CD4-positive, alpha-beta T cell treated with Interferon alpha-2 for 1 hour (primary cell): ENCODE data around the gene ZBED5.
"Not testable (repeated sequence)": the region's sequence is repeated elsewhere in the genome, so short reads cannot be mapped to it uniquely, and the experiment has no call there.

Source experiments
- DNase-seq, 2 donors: peaks; one replicate each; pipeline ENCODE4 v3.0.0-alpha.2; 2020 to 2022

Gene ZBED5

DNA sequence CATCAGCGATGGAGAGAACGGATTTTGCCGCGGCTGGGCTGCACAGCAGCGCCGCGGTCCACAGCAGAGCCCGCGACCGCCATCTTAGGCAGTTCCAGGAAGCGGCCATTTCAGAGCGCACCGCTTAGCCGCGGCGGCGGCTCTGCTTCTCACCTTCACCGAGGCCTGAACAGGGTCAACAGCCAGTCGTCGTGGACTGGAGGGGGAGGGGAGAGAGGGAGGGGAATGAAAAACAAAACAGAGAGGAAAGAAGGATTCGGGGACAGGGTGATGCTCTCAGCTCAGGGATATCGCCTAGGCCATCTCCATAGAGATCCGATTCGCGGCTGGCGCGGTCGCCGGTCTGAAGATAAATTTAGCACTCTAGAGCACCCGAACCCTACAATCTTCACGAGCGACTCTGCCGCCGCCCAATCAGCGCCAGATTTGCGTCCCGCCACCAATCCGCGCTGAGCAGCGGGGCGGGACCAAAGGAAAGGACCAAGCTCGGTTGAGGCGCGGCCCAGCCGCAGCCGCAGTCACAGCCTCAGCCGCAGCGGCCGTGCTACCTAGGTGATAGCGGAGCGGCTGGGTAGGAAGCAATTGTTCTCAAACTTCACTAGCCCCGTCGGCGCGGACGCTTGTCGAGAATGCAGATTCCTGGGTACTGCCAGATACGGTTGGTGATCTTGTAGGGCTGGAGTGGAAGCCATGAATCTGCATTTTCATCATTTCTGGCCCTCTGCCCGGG is at the start of gene ZBED5:
ZBED5 (minus strand) TSS at position 345 of the 730 bp plus-strand sequence. CDS start 3,108 bp downstream, outside the sequence.
- peak; percentile 96 to 97 for DNase-seq

- no peak for DNase-seq
These were observed 48.7 kb upstream of the ZBED5 start for GRCh38 chr11:10906521-10906920.

DNA sequence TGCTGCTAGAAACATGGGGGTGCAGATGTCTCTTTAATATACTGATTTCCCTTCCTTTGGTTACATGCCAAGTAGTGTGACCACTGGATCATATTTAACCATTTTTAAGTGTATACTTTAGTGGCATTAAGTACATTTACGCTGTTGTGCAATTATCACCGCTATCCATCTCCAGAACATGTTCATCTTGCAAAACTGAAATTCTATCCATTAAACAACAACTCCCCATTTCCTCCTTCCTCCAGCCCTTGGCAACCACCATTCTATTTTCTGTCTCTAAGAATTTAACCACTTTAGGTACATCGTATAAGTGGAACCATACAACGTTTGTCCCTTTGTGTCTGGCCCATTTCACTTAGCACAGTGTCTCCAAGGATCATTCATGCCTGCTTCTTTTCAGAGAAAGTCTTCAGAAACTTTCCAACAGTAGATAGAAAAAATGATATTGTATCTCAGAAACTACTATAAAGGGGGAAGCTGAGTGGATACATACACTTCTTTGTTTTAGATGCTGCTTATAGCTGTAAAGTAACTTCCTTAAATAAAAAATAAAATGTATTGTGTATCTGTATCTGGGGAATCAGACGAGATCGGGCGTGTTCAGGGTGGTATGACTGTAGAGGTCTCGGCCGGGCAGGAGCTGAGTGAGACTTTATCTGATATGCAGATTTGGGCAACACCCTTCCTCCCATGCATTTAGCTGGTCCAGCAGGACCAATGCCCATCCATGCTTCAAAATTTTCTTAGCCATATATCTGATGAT is 44.6 kb upstream of the ZBED5 start:
- DNase-seq: no peak

DNA sequence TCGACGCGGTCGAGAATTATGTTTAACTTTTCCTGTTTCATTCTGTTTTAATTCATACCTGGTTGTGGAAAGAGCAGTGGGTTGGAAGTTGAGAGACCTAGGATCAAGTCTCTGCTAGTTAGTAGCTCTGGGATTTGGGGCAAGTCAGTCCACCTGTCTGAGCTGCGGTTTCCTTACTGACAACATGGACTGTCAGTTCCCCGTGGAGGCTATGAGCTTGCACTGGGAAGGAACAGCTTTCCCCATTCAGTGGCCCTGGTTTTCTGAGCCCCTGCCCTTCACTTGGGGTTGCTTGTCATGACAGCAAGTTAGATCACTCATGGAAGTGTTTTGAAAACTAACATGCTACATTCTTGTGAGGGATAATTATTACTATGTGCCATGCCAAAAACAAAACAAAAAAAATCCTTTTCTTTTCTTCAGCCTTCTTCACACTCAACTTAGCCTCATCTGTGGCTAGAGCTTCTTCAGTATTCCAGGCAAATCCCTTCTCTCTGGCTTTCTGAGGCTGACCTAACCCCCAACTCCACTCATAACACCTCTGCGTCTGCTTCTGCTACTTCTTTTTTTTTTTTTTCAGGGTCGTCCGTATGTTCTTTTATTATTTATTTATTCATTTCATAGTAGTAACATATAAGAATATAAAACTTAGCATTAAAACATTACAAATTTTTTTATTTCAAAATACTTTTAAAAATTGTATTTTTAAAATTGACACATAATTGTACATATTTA is 43.0 kb upstream of the ZBED5 start:
- no peak for DNase-seq

DNA sequence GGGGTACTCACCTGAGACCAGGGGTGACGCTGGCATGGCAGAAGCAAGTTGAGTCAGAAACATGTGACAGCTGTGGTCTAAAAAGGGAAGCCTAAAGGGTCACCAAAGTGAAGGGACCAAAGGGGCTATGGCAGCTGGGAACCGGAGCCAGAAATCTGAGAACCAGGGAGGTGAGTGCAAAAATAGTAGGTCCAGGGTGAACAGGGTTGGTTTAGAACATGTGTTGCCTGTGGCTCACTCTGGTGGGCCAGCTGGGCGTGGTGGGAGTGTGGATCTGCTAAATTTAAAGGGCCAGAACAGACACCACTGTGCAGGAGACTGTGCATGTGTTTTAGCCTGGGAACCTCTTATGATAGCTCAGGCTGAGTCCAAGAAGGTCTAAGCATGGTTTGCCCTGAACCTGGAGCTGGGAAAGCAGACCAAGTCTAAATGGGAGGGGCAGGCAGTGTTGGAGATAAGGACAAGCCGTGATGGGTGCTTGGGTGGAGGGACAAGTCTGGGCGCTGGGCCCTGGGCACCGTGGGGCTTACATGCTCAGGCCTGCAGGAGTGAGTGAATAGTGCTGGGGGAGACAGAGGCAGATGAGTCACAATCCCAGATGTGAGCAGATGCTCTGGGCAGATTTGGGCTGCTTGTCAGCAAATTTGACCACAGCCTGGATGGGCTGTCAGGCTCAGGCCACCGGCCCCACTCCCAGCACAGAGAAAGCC is 41.4 kb upstream of the ZBED5 start:
- DNase-seq: no peak

DNA sequence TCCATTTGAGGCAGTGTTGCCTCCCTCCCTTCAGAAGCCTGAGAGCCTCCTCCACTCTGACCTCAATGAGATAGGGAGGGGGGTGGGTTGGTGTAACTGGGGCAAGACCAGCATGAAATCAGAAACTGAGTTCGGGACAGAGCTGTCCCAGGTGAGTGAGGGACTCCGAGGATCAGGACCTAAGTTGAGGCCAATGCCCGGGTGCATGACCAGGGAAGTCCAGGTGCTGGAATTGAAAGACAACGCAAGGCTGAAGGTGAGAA is 40.8 kb upstream of the ZBED5 start:
- no peak for DNase-seq

GRCh38 chr11:10898003-10898762 is 40.3 kb upstream of the ZBED5 start:
- peak in 1 of 2 donors; percentile 50 for DNase-seq

DNA sequence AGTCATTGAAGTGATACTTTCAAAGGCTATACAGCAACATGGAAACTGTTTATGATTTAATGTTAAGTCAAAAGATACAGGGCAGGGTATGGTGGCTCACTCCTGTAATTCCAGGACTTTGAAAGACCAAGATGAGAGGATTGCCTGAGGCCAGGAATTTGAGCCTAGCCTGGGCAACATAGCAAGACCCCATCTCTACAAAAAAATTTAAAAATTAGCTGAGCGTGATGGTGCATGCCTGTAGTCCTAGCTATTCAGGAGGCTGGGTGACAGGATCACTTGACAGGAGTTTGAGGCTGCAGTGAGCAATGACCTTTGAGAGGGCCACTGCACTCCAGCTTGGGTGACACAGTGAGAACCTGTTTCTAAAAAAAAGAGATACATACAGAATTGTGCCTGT is 39.3 kb upstream of the ZBED5 start:
- DNase-seq: no peak

GRCh38 chr11:10896493-10896892 is 38.6 kb upstream of the ZBED5 start:
- no peak for DNase-seq

DNA sequence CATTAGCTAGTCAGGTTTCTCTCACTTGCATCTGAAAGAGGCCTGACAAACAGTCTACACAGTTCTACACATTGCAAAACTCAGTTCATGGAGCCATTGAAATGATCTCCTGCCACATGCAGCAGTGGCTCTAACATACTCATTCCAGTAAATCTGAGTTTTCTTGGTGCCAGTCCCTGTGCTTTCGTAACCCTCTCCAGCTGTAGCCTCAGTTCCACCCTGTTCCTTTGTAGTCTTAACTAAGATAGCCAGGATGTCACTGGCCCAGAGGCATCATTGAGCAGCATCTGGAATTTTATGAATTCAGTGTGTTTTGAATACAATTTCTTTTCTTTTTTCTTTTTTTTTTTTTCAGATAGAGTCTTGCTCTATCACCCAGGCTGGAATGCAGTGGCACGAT is 37.4 kb upstream of the ZBED5 start:
- DNase-seq: no peak

- DNase-seq: no peak
These were observed 36.8 kb upstream of the ZBED5 start for GRCh38 chr11:10894666-10895065.

DNA sequence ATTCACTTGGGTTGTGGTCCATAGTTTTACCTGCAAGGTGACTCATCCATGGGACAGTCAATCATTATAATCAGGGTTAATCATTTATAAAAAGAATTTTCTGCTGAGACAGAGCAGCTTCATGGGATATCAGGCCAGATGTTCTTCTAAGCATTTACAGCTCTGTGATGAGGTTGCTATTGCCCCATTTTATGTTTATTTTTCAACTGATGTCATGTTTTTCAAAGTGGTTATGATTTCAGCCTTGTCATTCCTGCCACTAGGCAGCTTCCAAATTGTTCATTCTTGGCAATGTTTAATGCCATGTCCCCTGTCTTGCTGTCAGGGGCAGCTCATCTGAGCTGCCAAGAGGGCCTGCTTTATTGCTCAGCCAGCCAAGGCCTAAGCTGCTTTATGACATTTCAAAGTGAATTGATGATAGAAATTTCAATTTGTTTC is 35.9 kb upstream of the ZBED5 start:
- no peak for DNase-seq

- DNase-seq: no peak
These were observed 34.4 kb upstream of the ZBED5 start for GRCh38 chr11:10892250-10892649.

DNA sequence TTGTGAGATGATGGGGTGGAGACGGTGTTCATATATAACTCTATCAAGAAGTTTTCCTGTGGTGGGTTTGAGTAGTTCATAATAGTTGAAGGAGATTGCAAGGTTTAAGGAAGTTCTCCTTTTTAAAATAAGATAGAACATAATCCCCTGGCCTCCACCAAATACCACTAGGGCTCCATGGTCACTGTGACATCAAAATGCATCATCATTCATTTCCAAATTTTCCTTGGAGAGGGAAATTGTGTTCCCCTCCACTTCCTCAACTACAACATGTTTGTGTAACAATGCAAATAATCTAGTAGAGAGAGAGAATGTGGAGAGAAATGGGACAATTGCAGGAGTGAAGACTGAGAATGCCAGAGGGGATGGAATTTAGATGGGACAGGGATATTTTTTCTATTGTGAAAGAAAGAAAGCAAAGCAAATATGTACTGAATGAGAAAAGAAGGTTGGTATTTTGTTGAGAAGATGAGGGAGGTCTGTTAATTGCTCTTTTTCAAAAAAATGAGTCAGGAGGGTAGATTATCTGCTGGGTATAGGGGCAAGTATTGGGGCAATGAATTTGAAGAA is 33.4 kb upstream of the ZBED5 start:
- no peak for DNase-seq

DNA sequence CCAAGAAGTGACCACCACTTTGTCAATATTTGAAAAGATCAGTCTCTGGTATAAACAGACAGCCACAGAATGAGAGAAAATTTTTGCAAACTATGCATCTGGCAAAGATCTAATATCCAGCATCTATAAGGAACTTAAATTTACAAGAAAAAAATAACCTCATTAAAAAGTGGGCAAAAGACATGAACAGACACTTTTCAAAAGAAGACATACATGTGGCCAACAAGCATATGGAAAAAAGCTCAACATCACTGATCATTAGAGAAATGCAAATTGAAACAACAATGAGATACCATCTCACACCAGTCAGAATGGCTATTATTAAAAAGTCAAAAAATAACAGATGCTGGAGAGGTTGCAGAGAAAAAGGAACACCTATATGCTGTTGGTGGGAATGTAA is 32.2 kb upstream of the ZBED5 start:
- DNase-seq: not testable (repeated sequence)

GRCh38 chr11:10887307-10887706 is 29.5 kb upstream of the ZBED5 start:
- no peak for DNase-seq

GRCh38 chr11:10886652-10887250 is 28.9 kb upstream of the ZBED5 start:
- no peak for DNase-seq

DNA sequence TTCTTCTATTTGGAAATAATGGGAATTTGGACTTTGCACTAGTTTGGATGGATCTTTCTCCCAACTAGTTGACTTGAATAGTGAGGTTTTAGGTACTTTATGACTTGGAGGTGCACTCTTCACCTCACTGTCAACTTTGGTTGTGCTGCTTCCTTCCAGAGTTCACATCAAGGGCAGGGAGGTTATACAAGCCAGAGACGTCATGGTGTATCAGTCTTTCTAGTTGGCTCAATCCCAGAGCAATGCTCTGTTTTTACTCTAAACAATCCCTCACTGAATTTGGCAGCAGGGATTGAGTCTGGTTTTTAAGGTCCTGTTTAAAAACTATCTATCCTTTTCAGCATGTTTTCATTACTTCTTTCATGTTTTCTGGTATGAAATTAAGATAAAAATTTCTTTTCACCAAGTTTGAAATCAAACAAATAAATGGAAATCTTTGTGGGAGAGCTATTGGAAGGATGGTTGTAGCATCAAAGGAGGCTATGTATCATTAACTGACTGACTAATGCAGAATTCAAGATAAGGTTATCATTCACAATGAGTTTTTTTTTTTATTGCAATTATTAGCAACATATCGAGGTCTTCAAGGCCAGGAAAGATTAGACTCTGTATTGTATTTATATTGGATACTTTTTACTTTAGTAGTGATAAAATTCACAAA is 28.0 kb upstream of the ZBED5 start:
- DNase-seq: no peak

GRCh38 chr11:10884292-10884691 is 26.4 kb upstream of the ZBED5 start:
- DNase-seq: not testable (repeated sequence)

DNA sequence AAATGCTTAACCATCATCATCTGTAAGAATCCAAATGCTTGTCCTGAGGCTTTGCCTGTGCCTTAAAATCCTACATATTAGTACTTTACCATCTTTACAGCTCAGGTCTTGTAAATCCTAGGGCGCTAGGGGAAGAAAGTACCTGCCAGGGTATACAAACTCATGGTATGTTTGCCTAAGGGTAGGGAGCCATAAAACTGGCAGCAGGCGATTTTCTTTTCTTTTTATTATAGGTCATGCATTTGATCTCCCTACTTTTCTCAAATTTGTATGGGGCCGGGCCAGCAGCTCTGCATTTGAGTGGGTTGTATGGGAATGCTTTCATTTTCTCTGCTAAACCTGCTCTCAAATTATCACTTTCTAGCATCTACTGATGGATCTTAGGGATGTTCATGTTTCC is 24.0 kb upstream of the ZBED5 start:
- no peak for DNase-seq
